HG02938 (cell line): Measurements from ENCODE around the gene ZFAND6.
"Not testable (repeated sequence)": the region's sequence is repeated elsewhere in the genome, so short reads cannot be mapped to it uniquely, and the experiment has no call there.

Experiments used
- ATAC-seq: cut with Tn5 transposase; IDR thresholded peaks from one replicate; pipeline ENCODE4 v1.9.1; 2021; ENCODE audit warnings: mild to moderate bottlenecking, moderate library complexity; ENCODE audit not compliant: unreplicated experiment

Gene ZFAND6

DNA sequence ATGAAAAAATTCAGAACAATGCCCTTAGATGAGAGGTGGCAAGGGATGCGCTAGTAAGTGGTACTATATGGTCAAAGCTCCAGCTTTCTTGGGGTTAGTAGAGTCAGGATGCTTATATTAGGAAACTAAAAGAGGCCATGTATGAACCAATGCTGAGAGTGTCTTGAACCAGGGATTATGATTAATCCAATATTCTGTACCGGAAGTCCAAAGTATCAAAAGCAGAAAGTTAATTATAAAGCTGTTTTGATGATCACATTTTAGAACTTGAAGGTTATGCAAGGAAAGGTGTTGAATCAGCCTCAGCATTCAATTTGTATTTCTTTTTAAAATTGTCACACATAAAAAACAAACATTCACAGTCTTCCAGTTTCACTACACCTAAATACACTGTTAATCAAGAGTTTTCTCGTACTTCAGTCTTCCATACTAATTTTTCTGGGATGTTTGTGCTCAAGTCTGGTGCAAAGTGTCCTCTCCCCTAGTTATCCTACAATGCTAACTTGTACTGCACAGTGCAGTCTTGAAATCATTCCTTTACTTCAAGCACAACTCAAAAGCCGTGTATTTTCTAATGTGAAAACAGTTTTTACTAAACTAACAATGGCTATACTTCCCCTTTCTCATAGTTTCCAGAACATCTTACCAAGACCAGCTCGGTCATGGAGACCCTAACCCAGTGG, 82.6 kb downstream of the ZFAND6 start:
- ATAC-seq = no peak

DNA sequence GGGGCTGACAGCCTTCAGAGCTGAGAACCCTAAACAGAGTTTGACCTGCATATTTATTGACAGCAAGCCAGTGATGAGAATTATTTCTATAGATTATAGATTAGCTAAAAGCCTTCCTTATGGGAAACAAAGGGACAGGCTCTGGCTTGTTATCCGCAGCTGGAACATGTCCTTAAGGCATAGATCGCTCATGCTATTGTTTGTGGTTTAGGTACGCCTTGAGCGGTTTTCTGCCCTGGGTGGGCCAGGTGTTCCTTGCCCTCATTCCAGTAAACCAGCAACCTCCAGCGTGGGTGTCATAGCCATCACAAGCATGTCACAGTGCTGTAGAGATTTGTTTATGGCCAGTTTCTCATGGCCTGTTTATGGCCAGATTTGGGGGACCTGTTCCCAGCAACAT, 83.2 kb downstream of the ZFAND6 start:
- no peak for ATAC-seq

- ATAC-seq = no peak
Observed at GRCh38 chr15:80151148-80151547, 91.7 kb downstream of the ZFAND6 start.

DNA sequence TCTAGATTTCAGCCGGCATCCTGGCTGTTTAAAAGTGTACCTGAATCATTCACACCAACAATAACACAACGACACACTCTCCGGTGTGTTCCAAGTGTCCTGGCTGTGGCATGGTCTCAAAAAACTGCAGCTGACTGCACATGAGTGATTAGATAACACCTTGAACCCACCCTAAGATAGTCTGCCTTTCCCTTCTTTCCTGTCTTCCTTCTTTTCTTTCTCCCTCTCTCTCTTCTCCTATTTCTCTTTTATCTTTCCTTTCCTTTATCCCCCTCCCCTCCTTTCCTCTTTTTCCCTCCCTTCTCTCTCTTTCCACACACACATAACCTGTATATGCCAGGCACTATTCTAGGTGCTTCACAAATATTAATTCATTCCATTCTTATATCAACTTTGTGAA, 92.1 kb downstream of the ZFAND6 start:
- no peak for ATAC-seq

DNA sequence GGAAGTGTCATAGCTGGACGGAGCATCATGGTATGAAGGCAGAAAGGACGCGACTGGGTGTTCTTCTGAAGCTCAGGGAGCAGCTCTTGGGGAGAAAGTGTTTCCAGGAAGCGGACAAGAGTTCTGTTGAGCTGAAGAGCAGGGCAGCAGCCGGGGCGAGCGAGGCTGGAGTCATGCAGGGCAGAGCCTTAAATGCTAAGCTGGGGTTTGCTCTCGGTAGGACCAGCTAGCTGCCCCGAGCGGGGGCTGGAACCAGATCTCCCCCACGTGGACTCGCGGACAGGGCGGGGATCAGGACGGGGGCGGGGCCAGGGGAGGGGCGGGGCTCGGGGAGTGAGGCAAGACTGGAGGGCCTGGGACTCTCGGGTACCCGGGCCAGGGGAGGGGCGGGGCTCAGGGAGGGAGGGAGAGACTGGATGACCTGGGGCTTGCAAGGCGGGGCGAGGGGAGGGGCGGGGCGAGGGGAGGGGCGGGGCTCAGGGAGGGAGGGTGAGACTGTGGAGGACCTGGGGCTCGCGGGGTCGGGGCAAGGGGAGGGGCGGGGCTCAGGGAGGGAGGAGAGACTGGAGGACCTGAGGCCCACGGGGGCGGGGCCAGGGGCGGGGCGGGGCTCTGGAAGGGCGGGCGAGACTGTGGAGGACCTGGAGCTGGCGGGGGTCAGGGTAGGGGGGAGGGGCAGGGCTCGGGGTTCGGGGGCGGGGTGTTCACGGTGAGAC, 92.9 kb downstream of the ZFAND6 start:
- peak; percentile 41 for ATAC-seq

GRCh38 chr15:80152896-80153876, 93.7 kb downstream of the ZFAND6 start, which contains the start of gene FAH:
Gene FAH, plus strand, starts transcription at chr15:80152999. Its CDS starts 56 bp downstream, at chr15:80153055.
- peak; percentile 48 for ATAC-seq

- ATAC-seq = no peak
Observed at GRCh38 chr15:80153900-80154299, 94.4 kb downstream of the ZFAND6 start.

GRCh38 chr15:80154336-80154735, 94.9 kb downstream of the ZFAND6 start:
- ATAC-seq = no peak

DNA sequence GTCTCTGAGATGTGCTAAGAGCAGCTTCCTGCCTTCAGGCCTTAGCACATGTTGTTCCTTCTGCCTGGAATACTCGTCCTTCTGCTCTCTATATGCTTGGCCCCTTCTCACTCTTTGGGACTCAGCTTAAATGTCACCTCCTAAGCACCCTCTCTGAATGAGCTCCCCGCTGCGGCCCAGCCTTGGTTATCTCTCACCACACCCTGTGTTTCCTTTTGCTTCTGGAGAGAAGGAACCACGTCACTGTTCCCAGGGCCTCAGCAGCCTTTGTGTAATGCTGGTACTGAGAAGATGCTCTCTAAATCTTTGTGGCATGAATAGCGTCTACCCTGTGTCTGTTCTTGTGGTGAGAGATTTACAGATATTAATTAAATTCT, 95.5 kb downstream of the ZFAND6 start:
- ATAC-seq = no peak

DNA sequence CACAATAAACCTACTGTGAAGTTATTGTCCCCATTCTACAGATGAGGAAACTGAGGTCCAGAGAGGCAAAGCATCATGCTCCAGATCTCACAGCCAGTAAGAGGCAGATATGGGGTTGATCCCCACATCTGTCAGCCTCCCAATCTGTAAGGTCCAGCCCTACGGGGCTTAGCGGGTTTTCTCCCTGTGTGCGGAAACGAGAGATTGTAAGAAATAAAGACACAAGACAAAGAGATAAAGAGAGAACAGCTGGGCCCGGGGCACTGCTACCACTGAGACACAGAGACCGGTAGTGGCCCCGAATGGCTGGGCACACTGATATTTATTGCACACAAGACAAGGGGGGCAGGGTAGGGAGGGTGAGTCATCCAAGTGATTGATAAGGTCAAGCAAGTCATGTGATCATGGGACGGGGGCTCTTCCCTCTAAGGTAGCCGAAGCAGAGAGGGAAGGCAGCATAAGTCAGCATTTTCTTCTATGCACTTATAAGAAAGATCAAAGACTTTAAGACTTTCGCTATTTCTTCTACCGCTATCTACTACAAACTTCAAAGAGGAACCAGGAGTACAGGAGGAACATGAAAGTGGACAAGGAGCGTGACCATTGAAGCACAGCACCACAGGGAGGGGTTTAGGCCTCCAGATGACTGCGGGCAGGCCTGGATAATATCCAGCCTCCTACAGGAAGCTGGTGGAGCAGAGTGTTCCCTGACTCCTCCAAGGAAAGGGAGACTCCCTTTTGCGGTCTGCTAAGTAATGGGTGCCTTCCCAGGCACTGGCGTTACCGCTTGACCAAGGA, 96.1 kb downstream of the ZFAND6 start:
- ATAC-seq = not testable (repeated sequence)

DNA sequence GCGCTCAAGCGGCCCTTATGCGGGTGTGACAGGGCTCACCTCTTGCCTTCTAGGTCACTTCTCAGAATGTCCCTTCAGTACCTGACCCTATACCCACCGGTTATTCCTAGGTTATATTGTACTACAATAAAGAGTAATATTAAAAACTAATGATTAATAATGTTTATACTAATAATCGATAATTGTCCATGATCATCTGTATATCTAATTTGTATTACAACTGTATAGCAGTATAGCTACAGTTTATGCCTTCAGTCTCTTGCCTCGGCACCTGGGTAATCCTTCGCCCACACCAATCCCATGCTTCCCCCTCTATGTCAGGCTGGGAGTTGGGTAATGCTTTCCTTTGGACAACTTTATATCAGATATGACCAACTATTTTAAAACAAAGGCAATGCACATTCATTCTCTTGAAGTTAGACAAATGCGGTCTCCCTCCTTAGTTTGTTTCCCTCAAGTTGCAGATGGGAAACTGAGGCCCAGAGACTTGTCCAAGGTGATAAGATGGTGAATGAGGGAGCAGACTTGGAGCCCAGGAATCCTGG, 96.8 kb downstream of the ZFAND6 start:
- ATAC-seq = no peak

DNA sequence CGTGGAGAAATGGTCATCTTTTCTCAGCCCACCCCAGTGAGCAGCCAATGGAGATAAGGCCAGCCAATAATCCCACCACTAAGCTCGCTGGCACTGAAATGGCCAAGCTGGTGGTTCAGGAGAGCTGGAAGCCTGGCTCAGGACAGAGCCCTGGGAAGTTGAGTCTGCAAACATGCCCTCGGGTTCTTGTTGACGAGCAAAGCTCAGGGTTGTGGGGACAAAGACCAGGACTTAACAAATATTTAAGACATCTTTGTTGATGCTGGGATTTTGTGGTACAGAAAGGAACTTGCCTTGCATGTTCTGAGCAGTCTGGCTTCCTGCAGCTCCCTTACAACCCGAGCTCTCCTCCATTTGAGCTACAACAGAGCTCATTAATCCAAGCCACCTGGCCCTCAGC, 97.7 kb downstream of the ZFAND6 start:
- ATAC-seq = no peak

GRCh38 chr15:80159301-80159700, 99.8 kb downstream of the ZFAND6 start:
- no peak for ATAC-seq

- no peak for ATAC-seq
Observed at GRCh38 chr15:80159811-80160569, 100.5 kb downstream of the ZFAND6 start.

DNA sequence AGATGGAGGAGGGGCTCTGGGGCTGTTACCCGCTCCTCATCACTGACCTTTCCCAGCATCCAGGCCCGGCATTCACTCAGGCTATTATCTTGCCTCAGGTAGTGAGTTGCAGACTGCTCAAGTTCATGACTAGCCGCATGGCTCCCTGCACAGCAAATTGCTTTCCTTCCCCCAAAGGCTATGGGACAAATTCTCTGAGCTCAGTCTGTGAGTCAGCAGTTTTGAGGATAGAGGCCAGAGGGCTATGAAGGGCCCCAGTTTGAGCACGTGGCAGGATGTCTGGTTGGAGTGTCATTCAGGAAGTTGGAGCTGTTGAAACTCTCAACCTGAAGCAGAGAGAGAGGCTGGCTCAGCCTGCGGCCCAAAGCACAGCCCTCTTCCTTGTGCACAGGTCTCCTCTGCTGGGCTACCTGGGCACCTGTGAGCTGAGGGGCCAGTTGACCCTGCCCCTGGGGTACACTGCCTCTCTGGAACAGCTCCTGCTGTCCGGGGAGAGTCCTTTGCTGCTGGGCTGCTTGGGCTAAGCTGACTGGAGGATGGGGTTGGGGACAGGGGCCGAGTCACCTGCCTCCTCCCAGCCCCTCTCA, 101.2 kb downstream of the ZFAND6 start:
- peak; percentile 69 for ATAC-seq

- no peak for ATAC-seq
Observed at GRCh38 chr15:80161468-80162016, 102.1 kb downstream of the ZFAND6 start.

- no peak for ATAC-seq
Observed at GRCh38 chr15:80162059-80162554, 102.6 kb downstream of the ZFAND6 start.

GRCh38 chr15:80163217-80163616, 103.7 kb downstream of the ZFAND6 start:
- ATAC-seq = no peak

GRCh38 chr15:80163897-80164296, 104.4 kb downstream of the ZFAND6 start:
- ATAC-seq = no peak
